Measurements from ENCODE around the gene FAM174A. TPM values are rescaled to one million over a fixed set of nuclear protein-coding genes. Genes with fewer than 3 reads are reported as not detected.
A peak's percentile ranks its signal among the peaks of the same experiment; 100 is the strongest.

The FAM174A gene
- polyA plus RNA-seq, 3 donors = 5.3 to 11.1 (median 9.2) TPM

DNA sequence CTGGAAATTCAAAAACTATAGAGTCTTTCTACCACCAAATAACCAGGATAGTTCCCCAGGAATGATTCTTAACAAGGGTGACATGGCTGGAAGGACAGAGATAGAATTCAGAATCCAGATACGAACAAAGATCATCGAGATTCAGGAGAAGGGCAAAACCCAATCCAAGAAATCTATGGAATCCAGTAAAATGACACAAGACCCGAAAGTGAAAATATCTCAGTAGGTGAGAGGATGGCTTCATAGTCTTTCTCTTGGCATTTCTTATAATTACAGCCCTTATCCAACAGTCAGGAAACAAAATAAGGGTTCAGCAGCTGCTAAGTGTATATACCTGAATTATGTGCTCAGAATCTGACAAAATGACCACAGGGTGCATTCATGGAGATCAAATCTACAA lies 81.8 kb downstream of the FAM174A start:
- Mint-ChIP-seq H3K9me3 (peaks cover 0 to 3% (median 0%) of the 10 kb centered on the region in 7 donors), H3K27me3 (ENCODE audit: low read depth in 3 of 3) (peaks cover 0 to 2% (median 0%) of the 10 kb centered on the region in 3 donors), H3K27ac (no peak overlapping the region), H3K4me3 (no peak overlapping the region), H3K36me3 (no peaks in the 10 kb centered on the region), H3K4me1 (no peaks in the 10 kb centered on the region)
- Histone ChIP-seq H3K9me3 (replicated peaks in 1 of 2; ENCODE audit: control insufficient read depth in 1 of 2, insufficient read depth in 1 of 2, low read length in 2 of 2) (no peaks in the 10 kb centered on the region), H3K4me2 (replicated peaks; ENCODE audit: extremely low read depth, low read length, poor library complexity, severe bottlenecking) (no peak overlapping the region), H3K27ac (ENCODE audit: low read depth in 1 of 2, low read length in 2 of 2) (no peak overlapping the region), H3K36me3 (replicated peaks in 1 of 2; ENCODE audit: control insufficient read depth in 1 of 2, insufficient read depth in 2 of 2, low read length in 2 of 2) (no peaks in the 10 kb centered on the region), H3K27me3 (ENCODE audit: control insufficient read depth in 2 of 2, insufficient read depth in 2 of 2, low read length in 2 of 2) (no peaks in the 10 kb centered on the region), H3K4me3 (replicated peaks in 1 of 3; ENCODE audit: low read depth in 2 of 3, low read length in 3 of 3) (no peak overlapping the region), H2AFZ (ENCODE audit: insufficient read depth, low read depth, low read length, poor library complexity, severe bottlenecking) (no peak overlapping the region), H3K4me1 (ENCODE audit: control insufficient read depth in 1 of 2, insufficient read depth in 2 of 2, low read length in 2 of 2) (no peaks in the 10 kb centered on the region), H3K9ac (ENCODE audit: insufficient read depth, low read length, poor library complexity, severe bottlenecking) (no peak overlapping the region), H3K79me2 (ENCODE audit: insufficient read depth, low read length) (no peaks in the 10 kb centered on the region), H4K20me1 (ENCODE audit: insufficient read depth, low read length) (no peaks in the 10 kb centered on the region)
- no peak for DNase-seq
- TF ChIP-seq, protein P1, sequence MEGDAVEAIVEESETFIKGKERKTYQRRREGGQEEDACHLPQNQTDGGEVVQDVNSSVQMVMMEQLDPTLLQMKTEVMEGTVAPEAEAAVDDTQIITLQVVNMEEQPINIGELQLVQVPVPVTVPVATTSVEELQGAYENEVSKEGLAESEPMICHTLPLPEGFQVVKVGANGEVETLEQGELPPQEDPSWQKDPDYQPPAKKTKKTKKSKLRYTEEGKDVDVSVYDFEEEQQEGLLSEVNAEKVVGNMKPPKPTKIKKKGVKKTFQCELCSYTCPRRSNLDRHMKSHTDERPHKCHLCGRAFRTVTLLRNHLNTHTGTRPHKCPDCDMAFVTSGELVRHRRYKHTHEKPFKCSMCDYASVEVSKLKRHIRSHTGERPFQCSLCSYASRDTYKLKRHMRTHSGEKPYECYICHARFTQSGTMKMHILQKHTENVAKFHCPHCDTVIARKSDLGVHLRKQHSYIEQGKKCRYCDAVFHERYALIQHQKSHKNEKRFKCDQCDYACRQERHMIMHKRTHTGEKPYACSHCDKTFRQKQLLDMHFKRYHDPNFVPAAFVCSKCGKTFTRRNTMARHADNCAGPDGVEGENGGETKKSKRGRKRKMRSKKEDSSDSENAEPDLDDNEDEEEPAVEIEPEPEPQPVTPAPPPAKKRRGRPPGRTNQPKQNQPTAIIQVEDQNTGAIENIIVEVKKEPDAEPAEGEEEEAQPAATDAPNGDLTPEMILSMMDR (IDR thresholded peaks at IDR 0.05) = no peak
- intact Hi-C loops (cut with micrococcal nuclease) = no loop called here
- no CpG with 5 or more reads among the region's 3 CpGs for WGBS (ENCODE audit: insufficient coverage)

DNA sequence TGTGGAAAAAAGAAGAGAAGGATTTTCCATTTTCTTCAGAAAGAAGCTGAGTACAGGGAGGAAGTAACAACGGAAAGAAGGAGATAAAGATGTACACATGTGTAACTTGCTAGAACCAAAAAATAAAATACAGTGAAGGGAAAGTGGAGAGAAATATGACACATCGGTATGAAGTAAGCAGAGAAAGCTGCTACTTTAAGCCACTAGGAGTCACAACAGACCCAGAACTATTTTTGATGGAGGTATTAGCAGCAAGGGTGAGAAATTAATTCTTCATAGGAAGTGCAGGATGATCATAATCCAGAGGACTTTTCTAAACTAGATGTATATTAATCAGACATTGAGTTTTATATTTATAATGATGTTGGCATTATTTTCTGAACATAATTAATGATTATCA lies 88.5 kb downstream of the FAM174A start:
- no peak overlapping the region for H3K4me3 ChIP-seq (replicated peaks in 1 of 3; ENCODE audit: low read depth in 2 of 3, low read length in 3 of 3)
- DNase-seq = peak; percentile 28 to 62 (median 46)
- H2AFZ ChIP-seq (ENCODE audit: insufficient read depth, low read depth, low read length, poor library complexity, severe bottlenecking) = no peak overlapping the region
- H3K4me1 Mint-ChIP-seq = no peaks in the 10 kb centered on the region
- H3K9ac ChIP-seq (ENCODE audit: insufficient read depth, low read length, poor library complexity, severe bottlenecking) = no peak overlapping the region
- no peaks in the 10 kb centered on the region for H3K4me1 ChIP-seq (ENCODE audit: control insufficient read depth in 1 of 2, insufficient read depth in 2 of 2, low read length in 2 of 2)
- H3K36me3 ChIP-seq (replicated peaks in 1 of 2; ENCODE audit: control insufficient read depth in 1 of 2, insufficient read depth in 2 of 2, low read length in 2 of 2) = no peaks in the 10 kb centered on the region
- peaks cover 0 to 2% (median 0%) of the 10 kb centered on the region in 7 donors for H3K9me3 Mint-ChIP-seq
- no peak overlapping the region for H3K4me2 ChIP-seq (replicated peaks; ENCODE audit: extremely low read depth, low read length, poor library complexity, severe bottlenecking)
- no peaks in the 10 kb centered on the region for H3K27me3 Mint-ChIP-seq (ENCODE audit: low read depth in 3 of 3)
- TF ChIP-seq, protein P1 (IDR thresholded peaks at IDR 0.05) = peak; percentile 73
- H3K79me2 ChIP-seq (ENCODE audit: insufficient read depth, low read length) = no peaks in the 10 kb centered on the region
- H3K27me3 ChIP-seq (ENCODE audit: control insufficient read depth in 2 of 2, insufficient read depth in 2 of 2, low read length in 2 of 2) = no peaks in the 10 kb centered on the region
- 40% methylated on average over 1 of the region's 2 CpGs for WGBS (ENCODE audit: insufficient coverage)
- intact Hi-C loops (cut with micrococcal nuclease) = no loop called here
- H3K36me3 Mint-ChIP-seq = no peaks in the 10 kb centered on the region
- H4K20me1 ChIP-seq (ENCODE audit: insufficient read depth, low read length) = no peaks in the 10 kb centered on the region
- no peaks in the 10 kb centered on the region for H3K9me3 ChIP-seq (replicated peaks in 1 of 2; ENCODE audit: control insufficient read depth in 1 of 2, insufficient read depth in 1 of 2, low read length in 2 of 2)
- no peak overlapping the region for H3K4me3 Mint-ChIP-seq
- H3K27ac ChIP-seq (ENCODE audit: low read depth in 1 of 2, low read length in 2 of 2) = no peak overlapping the region
- no peak overlapping the region for H3K27ac Mint-ChIP-seq
